Measurements from ENCODE around the gene NMT1.

NMT1 gene

GRCh38 chr17:45143094-45143670 lies 82.1 kb downstream of the NMT1 start:
- H3K4me3 ChIP-seq (replicated peaks; ENCODE audit: low read depth, low read length): no peak overlapping the region
- no peak for TF ChIP-seq CTCF (IDR thresholded peaks at IDR 0.05; ENCODE audit: low read length, missing control alignments)
- no peak for DNase-seq (ENCODE audit: low read depth)

GRCh38 chr17:45143767-45144198 lies 82.7 kb downstream of the NMT1 start:
- H3K4me3 ChIP-seq (replicated peaks; ENCODE audit: low read depth, low read length): peak overlapping the region; percentile 23
- peak; percentile 88 for DNase-seq (ENCODE audit: low read depth)
- TF ChIP-seq CTCF (IDR thresholded peaks at IDR 0.05; ENCODE audit: low read length, missing control alignments): no peak

GRCh38 chr17:45144199-45145034 lies 83.3 kb downstream of the NMT1 start:
- no peak for DNase-seq (ENCODE audit: low read depth)
- H3K4me3 ChIP-seq (replicated peaks; ENCODE audit: low read depth, low read length): peak overlapping the region; percentile 23
- no peak for TF ChIP-seq CTCF (IDR thresholded peaks at IDR 0.05; ENCODE audit: low read length, missing control alignments)

- H3K4me3 ChIP-seq (replicated peaks; ENCODE audit: low read depth, low read length): no peak overlapping the region
- no peak for TF ChIP-seq CTCF (IDR thresholded peaks at IDR 0.05; ENCODE audit: low read length, missing control alignments)
These were observed 83.9 kb downstream of the NMT1 start for GRCh38 chr17:45145035-45145389.

GRCh38 chr17:45146166-45146565 lies 85.0 kb downstream of the NMT1 start:
- no peak for DNase-seq (ENCODE audit: low read depth)
- no peak for TF ChIP-seq CTCF (IDR thresholded peaks at IDR 0.05; ENCODE audit: low read length, missing control alignments)
- no peak overlapping the region for H3K4me3 ChIP-seq (replicated peaks; ENCODE audit: low read depth, low read length)

More at GRCh38 chr17:45145035-45145389, 83.9 kb downstream of the NMT1 start:
- no peak for DNase-seq (ENCODE audit: low read depth)

GRCh38 chr17:45146592-45146889 lies 85.4 kb downstream of the NMT1 start:
- H3K4me3 ChIP-seq (replicated peaks; ENCODE audit: low read depth, low read length): peak overlapping the region; percentile 73
- no peak for DNase-seq (ENCODE audit: low read depth)
- TF ChIP-seq CTCF (IDR thresholded peaks at IDR 0.05; ENCODE audit: low read length, missing control alignments): no peak

Data from fibroblast of pulmonary artery (primary cell).